H9 (cell line): ENCODE data around the gene KRTAP12-4. TPM values are rescaled to one million over a fixed set of nuclear protein-coding genes. Genes with fewer than 3 reads are reported as not detected.

Source experiments
- DNase-seq: peaks from one replicate; pipeline ENCODE4 v3.0.0-alpha.2; 2017
- H2AFZ ChIP-seq: one replicate; pipeline ENCODE4 v1.6.1; 2013; ENCODE audit warnings: mild to moderate bottlenecking, low read length, control low read depth, moderate library complexity
- H2AK5ac ChIP-seq: 2 replicates; pipeline ENCODE4 v1.6.1; 2013; ENCODE audit warnings: low read length, control low read depth, mixed read lengths; ENCODE audit not compliant: insufficient read length
- H2BK120ac ChIP-seq: one replicate; pipeline ENCODE4 v1.6.1; 2013; ENCODE audit warnings: low read depth, mild to moderate bottlenecking, low read length, control low read depth, inconsistent platforms; ENCODE audit not compliant: poor library complexity, severe bottlenecking
- H2BK12ac ChIP-seq: 2 replicates; pipeline ENCODE4 v1.6.1; 2013; ENCODE audit warnings: low read length, control low read depth, mixed read lengths, low read depth; ENCODE audit not compliant: insufficient read length
- H2BK15ac ChIP-seq: 2 replicates; pipeline ENCODE4 v1.6.1; 2013; ENCODE audit warnings: low read depth, low read length, control low read depth
- H2BK20ac ChIP-seq: one replicate; pipeline ENCODE4 v1.6.1; 2013; ENCODE audit warnings: low read depth, mild to moderate bottlenecking, low read length, control low read depth, inconsistent platforms; ENCODE audit not compliant: poor library complexity, severe bottlenecking
- H2BK5ac ChIP-seq: 2 replicates; pipeline ENCODE4 v1.6.1; 2013; ENCODE audit warnings: low read length, control low read depth, mixed read lengths; ENCODE audit not compliant: insufficient read length
- H3K14ac ChIP-seq: 2 replicates; pipeline ENCODE4 v1.6.1; 2013; ENCODE audit warnings: low read length, control low read depth; ENCODE audit not compliant: insufficient read depth
- H3K18ac ChIP-seq: 2 replicates; pipeline ENCODE4 v1.6.1; 2013; ENCODE audit warnings: low read depth, mild to moderate bottlenecking, mixed read lengths, low read length, control low read depth; ENCODE audit not compliant: insufficient read length
- H3K23ac ChIP-seq: 2 replicates; pipeline ENCODE4 v1.6.1; 2013; ENCODE audit warnings: low read length, control low read depth, mixed read lengths, low read depth; ENCODE audit not compliant: insufficient read length
- H3K23me2 ChIP-seq: 2 replicates; pipeline ENCODE4 v1.6.1; 2013; ENCODE audit warnings: low read depth, mild to moderate bottlenecking, mixed read lengths, low read length, control low read depth; ENCODE audit not compliant: insufficient read length, poor library complexity, severe bottlenecking
- H3K27ac ChIP-seq: 2 replicates; pipeline ENCODE4 v1.5.1; 2013; ENCODE audit warnings: low read length, control low read depth, mixed read lengths, low read depth; ENCODE audit not compliant: insufficient read length
- H3K27me3 ChIP-seq: 2 replicates; pipeline ENCODE4 v1.6.1; 2013; ENCODE audit warnings: low read length, control low read depth, inconsistent platforms; ENCODE audit not compliant: insufficient read depth
- H3K4ac ChIP-seq: 2 replicates; pipeline ENCODE4 v1.6.1; 2013; ENCODE audit warnings: low read depth, mild to moderate bottlenecking, control low read depth, inconsistent platforms, low read length, moderate library complexity
- H3K4me1 ChIP-seq: 2 replicates; pipeline ENCODE4 v1.6.1; 2013; ENCODE audit warnings: low read length, control low read depth, inconsistent platforms; ENCODE audit not compliant: insufficient read depth
- H3K4me2 ChIP-seq: 2 replicates; pipeline ENCODE4 v1.6.1; 2013; ENCODE audit warnings: low read length, control low read depth, mixed read lengths; ENCODE audit not compliant: insufficient read length, insufficient read depth
- H3K56ac ChIP-seq: 2 replicates; pipeline ENCODE4 v1.6.1; 2013; ENCODE audit warnings: low read depth, mild to moderate bottlenecking, mixed read lengths, low read length, control low read depth; ENCODE audit not compliant: insufficient read length
- H3K79me1 ChIP-seq: 2 replicates; pipeline ENCODE4 v1.6.1; 2013; ENCODE audit warnings: low read depth, mild to moderate bottlenecking, moderate library complexity, low read length, control low read depth, inconsistent platforms; ENCODE audit not compliant: insufficient read depth, poor library complexity, severe bottlenecking
- H3K79me2 ChIP-seq: 2 replicates; pipeline ENCODE4 v1.6.1; 2013; ENCODE audit warnings: low read length, control low read depth, inconsistent platforms; ENCODE audit not compliant: insufficient read depth
- H3K9ac ChIP-seq: 2 replicates; pipeline ENCODE4 v1.6.1; 2013; ENCODE audit warnings: low read length, control low read depth, mixed read lengths; ENCODE audit not compliant: insufficient read length; ENCODE audit errors: extremely low read depth
- H3K9me3 ChIP-seq: one replicate; pipeline ENCODE4 v1.6.1; 2013; ENCODE audit warnings: low read depth, low read length, inconsistent platforms; ENCODE audit not compliant: control insufficient read depth
- H3T11ph ChIP-seq: one replicate; pipeline ENCODE4 v1.6.1; 2013; ENCODE audit warnings: mild to moderate bottlenecking, low read length, control low read depth, inconsistent platforms
- H4K20me1 ChIP-seq: one replicate; pipeline ENCODE4 v1.6.1; 2013; ENCODE audit not compliant: control insufficient read depth, insufficient read length, insufficient read depth
- H4K5ac ChIP-seq: 2 replicates; pipeline ENCODE4 v1.6.1; 2013; ENCODE audit warnings: low read depth, mild to moderate bottlenecking, mixed read lengths, low read length, control low read depth; ENCODE audit not compliant: insufficient read length
- H4K8ac ChIP-seq: replicated peaks from 2 replicates; pipeline ENCODE4 v1.6.1; 2013; ENCODE audit warnings: low read length, control low read depth, mixed read lengths, low read depth; ENCODE audit not compliant: insufficient read length
- H4K91ac ChIP-seq: 2 replicates; pipeline ENCODE4 v1.6.1; 2013; ENCODE audit warnings: low read depth, mild to moderate bottlenecking, moderate library complexity, mixed read lengths, low read length, control low read depth; ENCODE audit not compliant: insufficient read length
- H3K27ac Mint-ChIP-seq, 3 experiments: 2 replicates in 2 of 3; 3 replicates in 1 of 3; pipeline ENCODE4 v1.8.0; 2020 to 2021; ENCODE audit warnings: mixed read lengths in 3 of 3, mild to moderate bottlenecking in 1 of 3, moderate library complexity in 1 of 3
- H3K27me3 Mint-ChIP-seq: 2 replicates; pipeline ENCODE4 v1.8.0; 2021; ENCODE audit warnings: low read depth, mild to moderate bottlenecking, moderate library complexity, mixed read lengths
- H3K36me3 Mint-ChIP-seq, 3 experiments: 2 replicates in 2 of 3; 3 replicates in 1 of 3; pipeline ENCODE4 v1.8.0; 2020 to 2021; ENCODE audit warnings: low read depth in 3 of 3, mixed read lengths in 3 of 3; ENCODE audit not compliant: insufficient read depth in 1 of 3
- H3K4me1 Mint-ChIP-seq, 2 experiments: 2 replicates each; pipeline ENCODE4 v1.8.0; 2020; ENCODE audit warnings: mixed read lengths in 2 of 2
- H3K4me3 Mint-ChIP-seq, 2 experiments: 2 replicates in 1 of 2; 3 replicates in 1 of 2; pipeline ENCODE4 v1.8.0; 2020 to 2021; ENCODE audit warnings: mild to moderate bottlenecking in 2 of 2, mixed read lengths in 2 of 2, moderate library complexity in 1 of 2
- H3K9me3 Mint-ChIP-seq, 2 experiments: 2 replicates in 1 of 2; 3 replicates in 1 of 2; pipeline ENCODE4 v1.8.0; 2020; ENCODE audit warnings: mild to moderate bottlenecking in 2 of 2, mixed read lengths in 2 of 2, moderate library complexity in 1 of 2
- CTCF ChIP-seq: fragments of 200-600 bp; sonication (generic); conservative IDR thresholded peaks from 3 replicates; pipeline ENCODE4 v1.8.0; 2021; ENCODE audit warnings: antibody characterized with exemption, mild to moderate bottlenecking
- WGBS: extraction: QIAGEN DNeasy Blood & Tissue Kit; methylation state at CpG from one replicate; pipeline ENCODE4 v1.1.7; 2013; ENCODE audit warnings: missing lambda C conversion rate, low lambda C conversion rate, mixed read lengths; ENCODE audit not compliant: insufficient read length; ENCODE audit errors: extremely low coverage; 5-methylcytosine and 5-hydroxymethylcytosine counted together
- total RNA-seq: library from RNA; stranded (reverse); gene quantifications from 2 replicates; pipeline ENCODE4 v1.2.1, GENCODE V29; 2021

KRTAP12-4 gene
- total RNA-seq, 1 experiment from 2014 or later, result not detected

GRCh38 chr21:44636209-44637017 is 18.0 kb downstream of the KRTAP12-4 start:
- no CpG with 5 or more reads among the region's 15 CpGs for WGBS

More at GRCh38 chr21:44636209-44637017, 18.0 kb downstream of the KRTAP12-4 start:
- H4K8ac ChIP-seq, result no peak overlapping the region
- no peaks in the 10 kb centered on the region for H3K79me2 ChIP-seq
- Mint-ChIP-seq H3K4me3 (no peak overlapping the region), H3K4me1 (peaks cover 8 to 11% of the 10 kb centered on the region in 2 experiments), H3K27me3 (peaks cover 16% of the 10 kb centered on the region), H3K27ac (no peak overlapping the region), H3K9me3 (peaks cover 16 to 17% of the 10 kb centered on the region in 2 experiments), H3K36me3 (peaks cover 3 to 10% (median 7%) of the 10 kb centered on the region in 3 experiments; a peak in 5 of 7 replicates)
- no peak overlapping the region; the same call in 1 of the 2 replicates for H3K14ac ChIP-seq
- no peak overlapping the region for H2AK5ac ChIP-seq
- no peak overlapping the region for H2BK20ac ChIP-seq
- no peaks in the 10 kb centered on the region for H3K23me2 ChIP-seq
- no peak overlapping the region for H2BK120ac ChIP-seq
- H3T11ph ChIP-seq, result no peak overlapping the region
- no peak overlapping the region for H3K4me2 ChIP-seq
- no peaks in the 10 kb centered on the region for H3K4me1 ChIP-seq
- no peak for DNase-seq
- H3K56ac ChIP-seq, result no peak overlapping the region
- no peak overlapping the region for H2AFZ ChIP-seq
- H4K5ac ChIP-seq, result no peak overlapping the region
- H4K20me1 ChIP-seq, result no peaks in the 10 kb centered on the region
- H3K27me3 ChIP-seq, result no peaks in the 10 kb centered on the region
- H3K27ac ChIP-seq, result no peak overlapping the region
- H3K4ac ChIP-seq, result no peak overlapping the region
- no peak overlapping the region for H3K9ac ChIP-seq
- no peak overlapping the region for H2BK5ac ChIP-seq
- TF ChIP-seq CTCF, result no peak
- no peak overlapping the region for H3K23ac ChIP-seq
- no peak overlapping the region for H2BK15ac ChIP-seq
- H2BK12ac ChIP-seq, result no peak overlapping the region
- H3K9me3 ChIP-seq, result no peaks in the 10 kb centered on the region
- no peak overlapping the region for H4K91ac ChIP-seq
- H3K79me1 ChIP-seq, result no peaks in the 10 kb centered on the region
- H3K18ac ChIP-seq, result no peak overlapping the region
